CD4-positive, CD25-positive, alpha-beta regulatory T cell (primary cell): ENCODE results near the gene APIP. TPM values are rescaled to one million over a fixed set of nuclear protein-coding genes. Genes with fewer than 3 reads are reported as not detected.

Source experiments
- ATAC-seq, 2 donors: fragments of 150-1000 bp; cut with Tn5 transposase; one replicate each; pipeline ENCODE4 v1.10.0; 2021; ENCODE audit warnings: low read depth in 2 of 2, moderate number of reproducible peaks in 2 of 2, moderate library complexity in 1 of 2
- DNase-seq, 3 donors: peaks; one replicate each; pipeline versions ENCODE4 v3.0.0 to v3.0.0-alpha.2; 2012 to 2022; ENCODE audit warnings: mixed read lengths in 1 of 3
- H3K27ac ChIP-seq: one replicate; pipeline ENCODE4 v1.7.0; 2013; ENCODE audit warnings: mild to moderate bottlenecking, low read length; ENCODE audit not compliant: insufficient read depth, poor library complexity, severe bottlenecking
- H3K27me3 ChIP-seq: one replicate; pipeline ENCODE4 v1.7.0; 2013; ENCODE audit warnings: low read length; ENCODE audit not compliant: control insufficient read depth, insufficient read depth
- H3K36me3 ChIP-seq: one replicate; pipeline ENCODE4 v1.7.0; 2013; ENCODE audit warnings: mild to moderate bottlenecking, low read length, moderate library complexity; ENCODE audit not compliant: control insufficient read depth, insufficient read depth
- H3K4me1 ChIP-seq: 2 replicates; pipeline ENCODE4 v1.7.0; 2013; ENCODE audit warnings: mild to moderate bottlenecking, low read length; ENCODE audit not compliant: insufficient read depth, control insufficient read depth, poor library complexity, severe bottlenecking
- H3K4me3 ChIP-seq: one replicate; pipeline ENCODE4 v1.7.0; 2013; ENCODE audit warnings: low read depth, mild to moderate bottlenecking, low read length, moderate library complexity
- H3K9me3 ChIP-seq, 2 experiments: 1 replicate in 1 of 2; 2 replicates in 1 of 2; pipeline ENCODE4 v1.7.0; 2013; ENCODE audit warnings: low read length in 2 of 2, mild to moderate bottlenecking in 1 of 2, moderate library complexity in 1 of 2; ENCODE audit not compliant: control insufficient read depth in 2 of 2
- H3K27ac Mint-ChIP-seq, 3 donors: one replicate each; pipeline ENCODE4 v1.8.0; 2020 to 2022; ENCODE audit warnings: mild to moderate bottlenecking in 3 of 3, mixed read lengths in 3 of 3, moderate library complexity in 2 of 3
- H3K27me3 Mint-ChIP-seq: one replicate; pipeline ENCODE4 v1.8.0; 2022; ENCODE audit warnings: mild to moderate bottlenecking, mixed read lengths
- H3K36me3 Mint-ChIP-seq: one replicate; pipeline ENCODE4 v1.8.0; 2020; ENCODE audit warnings: mixed read lengths
- H3K4me1 Mint-ChIP-seq, 4 donors: one replicate each; pipeline ENCODE4 v1.8.0; 2020 to 2022; ENCODE audit warnings: mixed read lengths in 4 of 4, mild to moderate bottlenecking in 1 of 4
- H3K4me3 Mint-ChIP-seq, 4 donors: one replicate each; pipeline ENCODE4 v1.8.0; 2020 to 2022; ENCODE audit warnings: mild to moderate bottlenecking in 4 of 4, mixed read lengths in 4 of 4, moderate library complexity in 3 of 4
- H3K9me3 Mint-ChIP-seq, 7 donors: one replicate each; pipeline ENCODE4 v1.8.0; 2020 to 2022; ENCODE audit warnings: mixed read lengths in 7 of 7, mild to moderate bottlenecking in 3 of 7, moderate library complexity in 2 of 7
- polyA plus RNA-seq, 4 donors: library from polyadenylated mRNA; unstranded; fragments of 300-500 nt; fragmentation: Illumina TruSeq; gene quantifications; one replicate each; pipeline ENCODE4 v1.2.3, GENCODE V29; 2021
- total RNA-seq: library from RNA; stranded (reverse); gene quantifications from one replicate; pipeline ENCODE4 v1.2.3, GENCODE V29; 2022

APIP gene
- total and polyA plus RNA-seq, 5 donors from 2014 or later = 13.6 to 26.9 (median 19.7) TPM

DNA sequence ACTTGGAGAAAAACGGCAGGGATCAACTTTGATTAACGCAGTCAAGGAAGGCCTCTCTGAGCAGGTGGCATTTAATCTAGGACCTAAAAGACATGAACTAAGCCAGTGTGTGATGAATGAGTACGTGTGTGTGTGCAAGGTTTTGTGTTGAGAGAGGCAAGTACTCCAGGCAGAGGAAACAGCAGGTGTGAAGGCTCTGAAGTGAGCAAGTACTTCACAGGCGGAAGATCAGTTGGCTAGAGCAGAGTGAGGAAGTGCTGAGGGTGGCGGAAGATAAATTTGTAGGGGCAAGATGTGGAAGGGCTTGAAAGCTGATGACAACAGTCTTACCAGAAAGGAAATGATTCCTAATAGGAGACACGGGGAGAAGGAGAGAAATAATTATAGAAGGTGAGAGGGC is 6.8 kb downstream of the APIP start:
- Histone ChIP-seq H3K4me3 (no peak overlapping the region), H3K9me3 (no peaks in the 10 kb centered on the region), H3K4me1 (peaks cover 4% of the 10 kb centered on the region), H3K27me3 (no peaks in the 10 kb centered on the region), H3K27ac (no peak overlapping the region), H3K36me3 (no peaks in the 10 kb centered on the region)
- Mint-ChIP-seq H3K27ac (no peak overlapping the region), H3K4me3 (no peak overlapping the region), H3K36me3 (peaks cover 28% of the 10 kb centered on the region), H3K9me3 (peaks cover 0 to 2% (median 0%) of the 10 kb centered on the region in 7 donors), H3K4me1 (peaks cover 9 to 37% (median 29%) of the 10 kb centered on the region in 4 donors), H3K27me3 (no peaks in the 10 kb centered on the region)
- DNase-seq (no peak), ATAC-seq (no peak)

GRCh38 chr11:34907934-34908593 is 8.1 kb downstream of the APIP start:
- no peak overlapping the region for H3K4me3 Mint-ChIP-seq

GRCh38 chr11:34905666-34906065 is 10.5 kb downstream of the APIP start:
- no peak for DNase-seq
- no peak overlapping the region for H3K27ac Mint-ChIP-seq
- Histone ChIP-seq H3K4me1 (no peaks in the 10 kb centered on the region), H3K27me3 (no peaks in the 10 kb centered on the region), H3K9me3 (peaks cover 14 to 22% of the 10 kb centered on the region in 2 experiments), H3K36me3 (peaks cover 4% of the 10 kb centered on the region), H3K4me3 (no peak overlapping the region), H3K27ac (no peak overlapping the region)
- H3K27me3 Mint-ChIP-seq = no peaks in the 10 kb centered on the region
- no peak for ATAC-seq
- H3K4me1 Mint-ChIP-seq = peaks cover 4 to 18% (median 15%) of the 10 kb centered on the region in 4 donors
- no peak overlapping the region for H3K4me3 Mint-ChIP-seq
- H3K9me3 Mint-ChIP-seq = peaks cover 0 to 15% (median 0%) of the 10 kb centered on the region in 7 donors
- H3K36me3 Mint-ChIP-seq = peaks cover 25% of the 10 kb centered on the region

More at GRCh38 chr11:34907934-34908593, 8.1 kb downstream of the APIP start:
- ATAC-seq (no peak), DNase-seq (no peak)
- Mint-ChIP-seq H3K27ac (no peak overlapping the region), H3K4me1 (peaks cover 4 to 27% (median 21%) of the 10 kb centered on the region in 4 donors), H3K27me3 (no peaks in the 10 kb centered on the region), H3K9me3 (peaks cover 0 to 4% (median 0%) of the 10 kb centered on the region in 7 donors), H3K36me3 (peaks cover 28% of the 10 kb centered on the region)
- Histone ChIP-seq H3K36me3 (no peaks in the 10 kb centered on the region), H3K9me3 (peaks cover 0 to 2% of the 10 kb centered on the region in 2 experiments), H3K27ac (no peak overlapping the region), H3K4me1 (no peaks in the 10 kb centered on the region), H3K4me3 (no peak overlapping the region), H3K27me3 (no peaks in the 10 kb centered on the region)

DNA sequence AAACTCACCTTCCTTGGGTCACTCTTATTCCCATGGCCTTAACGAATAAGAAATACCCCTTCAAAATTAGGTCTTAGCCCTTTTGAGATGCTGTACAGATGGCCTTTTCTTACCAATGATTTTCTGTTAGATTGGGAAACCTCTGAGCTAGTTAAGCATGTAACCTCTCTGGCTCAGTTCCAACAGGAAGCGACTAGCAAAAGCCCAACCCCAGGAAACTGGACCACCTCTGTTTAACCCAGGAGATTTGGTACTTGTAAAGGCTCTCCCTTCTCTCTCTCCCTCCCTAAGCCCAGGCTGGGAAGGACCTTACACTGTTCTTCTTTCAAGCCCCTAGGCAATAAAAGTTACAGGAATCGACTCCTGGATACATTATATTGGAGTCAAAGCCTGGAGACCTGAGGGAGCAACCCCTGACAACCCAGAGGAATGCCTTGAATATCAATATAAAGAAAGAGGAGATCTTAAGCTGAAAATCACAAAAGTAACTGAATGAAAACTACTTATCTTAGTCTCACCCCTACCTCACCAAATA is 11.7 kb downstream of the APIP start:
- DNase-seq = no peak
- H3K9me3 Mint-ChIP-seq = peaks cover 2 to 27% (median 6%) of the 10 kb centered on the region in 7 donors
- Histone ChIP-seq H3K36me3 (peaks cover 6% of the 10 kb centered on the region), H3K9me3 (peaks cover 25 to 34% of the 10 kb centered on the region in 2 experiments), H3K4me1 (no peaks in the 10 kb centered on the region), H3K27me3 (no peaks in the 10 kb centered on the region), H3K4me3 (no peak overlapping the region), H3K27ac (no peak overlapping the region)
- no peaks in the 10 kb centered on the region for H3K27me3 Mint-ChIP-seq
- peak overlapping the region in 1 of 3 donors; percentile 23 for H3K27ac Mint-ChIP-seq
- ATAC-seq = no peak
- peaks cover 25% of the 10 kb centered on the region for H3K36me3 Mint-ChIP-seq
- H3K4me3 Mint-ChIP-seq = peak overlapping the region in 1 of 4 donors; percentile 9
- H3K4me1 Mint-ChIP-seq = peaks cover 4 to 18% (median 15%) of the 10 kb centered on the region in 4 donors

- no peak overlapping the region for H3K27ac ChIP-seq
- no peak overlapping the region for H3K4me3 ChIP-seq
- Mint-ChIP-seq H3K36me3 (peaks cover 25% of the 10 kb centered on the region), H3K4me3 (no peak overlapping the region), H3K27me3 (no peaks in the 10 kb centered on the region), H3K4me1 (peaks cover 0 to 11% (median 3%) of the 10 kb centered on the region in 4 donors), H3K27ac (no peak overlapping the region), H3K9me3 (peaks cover 2 to 50% (median 16%) of the 10 kb centered on the region in 7 donors)
- peaks cover 36 to 58% of the 10 kb centered on the region in 2 experiments for H3K9me3 ChIP-seq
- ATAC-seq (no peak), DNase-seq (peak in 1 of 3 donors; percentile 36)
- no peaks in the 10 kb centered on the region for H3K4me1 ChIP-seq
- H3K27me3 ChIP-seq = no peaks in the 10 kb centered on the region
- peaks cover 6% of the 10 kb centered on the region for H3K36me3 ChIP-seq
Measured at GRCh38 chr11:34899633-34900016, 16.6 kb downstream of the APIP start.

- no peaks in the 10 kb centered on the region for H3K27me3 Mint-ChIP-seq
- peaks cover 18% of the 10 kb centered on the region for H3K36me3 Mint-ChIP-seq
- peaks cover 0 to 6% (median 0%) of the 10 kb centered on the region in 4 donors for H3K4me1 Mint-ChIP-seq
- no peak overlapping the region for H3K27ac Mint-ChIP-seq
- H3K9me3 ChIP-seq = peaks cover 36 to 58% of the 10 kb centered on the region in 2 experiments
- H3K27ac ChIP-seq = no peak overlapping the region
- H3K27me3 ChIP-seq = no peaks in the 10 kb centered on the region
- no peaks in the 10 kb centered on the region for H3K4me1 ChIP-seq
- H3K36me3 ChIP-seq = peaks cover 6% of the 10 kb centered on the region
- ATAC-seq = no peak
- DNase-seq = no peak
- peaks cover 2 to 50% (median 16%) of the 10 kb centered on the region in 7 donors for H3K9me3 Mint-ChIP-seq
- H3K4me3 Mint-ChIP-seq = no peak overlapping the region
- H3K4me3 ChIP-seq = no peak overlapping the region
Measured at GRCh38 chr11:34898474-34898873, 17.7 kb downstream of the APIP start.

GRCh38 chr11:34897171-34897870 is 18.9 kb downstream of the APIP start:
- Mint-ChIP-seq H3K36me3 (peaks cover 13% of the 10 kb centered on the region), H3K27ac (no peak overlapping the region), H3K4me3 (no peak overlapping the region), H3K4me1 (peaks cover 0 to 6% (median 0%) of the 10 kb centered on the region in 4 donors), H3K27me3 (no peaks in the 10 kb centered on the region), H3K9me3 (peaks cover 2 to 48% (median 16%) of the 10 kb centered on the region in 7 donors)
- ATAC-seq (no peak), DNase-seq (no peak)
- Histone ChIP-seq H3K27me3 (no peaks in the 10 kb centered on the region), H3K4me3 (no peak overlapping the region), H3K4me1 (no peaks in the 10 kb centered on the region), H3K36me3 (peaks cover 6% of the 10 kb centered on the region), H3K9me3 (peaks cover 31 to 52% of the 10 kb centered on the region in 2 experiments), H3K27ac (no peak overlapping the region)
